ENCODE measurements around the gene SLC34A3.

SLC34A3 gene

DNA sequence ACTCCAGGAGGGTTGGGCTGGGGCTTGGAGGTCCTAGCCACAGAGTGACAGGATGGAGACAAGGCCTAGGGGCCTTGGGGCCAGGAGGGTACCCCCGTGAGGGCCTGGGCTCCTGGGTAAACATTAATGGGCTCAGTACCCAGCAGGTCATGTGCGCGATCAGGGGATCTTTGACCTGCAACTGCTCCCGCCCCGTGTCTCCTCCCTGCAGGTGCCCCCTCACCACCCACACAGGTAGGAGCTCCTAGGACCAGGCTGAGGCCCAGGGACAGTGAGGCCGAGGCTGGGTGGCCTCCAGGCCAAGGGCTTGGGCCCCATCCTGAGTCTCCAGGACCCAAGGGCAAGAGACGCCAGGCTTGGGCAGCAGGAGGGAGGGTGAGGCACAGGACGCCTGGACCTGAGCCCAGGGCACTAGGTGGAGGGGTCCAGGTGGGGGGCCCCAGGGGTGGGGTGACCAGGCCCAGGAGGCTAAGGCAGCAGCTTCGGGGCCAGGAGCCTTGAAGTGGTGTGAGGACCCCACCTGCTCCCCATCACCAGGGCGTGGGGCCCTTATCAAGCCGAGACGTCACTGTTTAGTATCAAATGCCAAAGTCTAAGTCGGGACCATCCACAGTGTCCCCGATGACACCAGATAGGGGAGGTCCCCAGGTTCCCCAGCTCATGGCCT is at the start of gene SLC34A3:
SLC34A3 (plus strand) TSS at position 197 of the 667 bp plus-strand sequence. CDS start 802 bp downstream, outside the sequence.
- DNase-seq (ENCODE audit: low read depth in 2 of 2), result no peak

GRCh38 chr9:137181680-137182079 is 49.0 kb upstream of the SLC34A3 start:
- DNase-seq (ENCODE audit: low read depth in 2 of 2), result no peak

DNA sequence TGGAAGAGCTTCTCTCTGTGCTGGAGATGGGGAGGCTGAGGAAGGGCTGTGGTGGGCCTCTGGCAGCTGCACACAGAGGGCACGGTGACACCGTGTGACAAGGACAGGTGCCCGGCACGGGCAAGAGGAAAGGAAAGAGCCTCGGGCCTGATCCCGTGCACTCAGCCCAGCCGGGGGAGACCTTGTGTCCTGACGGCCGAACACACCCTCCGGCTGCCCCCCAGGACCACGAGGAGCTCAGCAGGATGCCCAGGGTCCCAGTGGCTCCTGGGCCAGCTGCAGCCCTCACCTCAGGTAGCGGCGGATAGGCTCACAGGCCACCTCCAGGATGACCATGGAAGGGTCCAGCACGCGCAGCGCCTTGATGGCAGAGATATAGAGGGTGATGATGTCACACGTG is 47.9 kb upstream of the SLC34A3 start:
- DNase-seq (ENCODE audit: low read depth in 2 of 2), result no peak

DNA sequence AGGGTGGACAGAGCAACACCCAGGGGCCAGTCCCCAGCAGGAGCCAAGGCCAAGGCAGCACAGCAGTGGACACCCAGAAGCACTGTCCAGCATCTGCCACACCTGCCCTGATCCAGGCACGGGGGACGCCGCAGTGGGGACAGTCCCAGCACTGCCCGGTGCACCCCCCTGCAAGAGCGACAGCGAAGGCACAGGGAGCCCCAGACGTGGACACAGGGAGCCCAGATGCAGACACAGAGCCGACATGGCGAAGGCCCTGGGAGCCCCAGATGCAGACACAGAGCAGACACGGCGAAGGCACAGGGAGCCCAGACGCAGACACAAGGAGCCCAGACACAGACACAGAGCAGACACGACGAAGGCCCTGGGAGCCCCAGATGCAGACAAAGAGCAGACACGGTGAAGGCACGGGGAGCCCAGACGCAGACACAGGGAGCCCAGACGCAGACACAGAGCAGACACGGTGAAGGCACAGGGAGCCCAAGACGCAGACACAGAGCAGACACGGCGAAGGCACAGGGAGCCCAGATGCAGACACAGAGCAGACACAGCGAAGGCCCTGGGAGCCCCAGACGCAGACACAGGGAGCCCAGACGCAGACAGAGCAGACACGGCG is 46.6 kb upstream of the SLC34A3 start:
- no peak for DNase-seq (ENCODE audit: low read depth in 2 of 2)

- DNase-seq (ENCODE audit: low read depth in 2 of 2), result no peak
Observed at GRCh38 chr9:137184881-137185660, 45.6 kb upstream of the SLC34A3 start.

GRCh38 chr9:137185921-137186320 is 44.8 kb upstream of the SLC34A3 start:
- DNase-seq (ENCODE audit: low read depth in 2 of 2), result no peak

- DNase-seq (ENCODE audit: low read depth in 2 of 2), result no peak
Observed at GRCh38 chr9:137186385-137186784, 44.3 kb upstream of the SLC34A3 start.

DNA sequence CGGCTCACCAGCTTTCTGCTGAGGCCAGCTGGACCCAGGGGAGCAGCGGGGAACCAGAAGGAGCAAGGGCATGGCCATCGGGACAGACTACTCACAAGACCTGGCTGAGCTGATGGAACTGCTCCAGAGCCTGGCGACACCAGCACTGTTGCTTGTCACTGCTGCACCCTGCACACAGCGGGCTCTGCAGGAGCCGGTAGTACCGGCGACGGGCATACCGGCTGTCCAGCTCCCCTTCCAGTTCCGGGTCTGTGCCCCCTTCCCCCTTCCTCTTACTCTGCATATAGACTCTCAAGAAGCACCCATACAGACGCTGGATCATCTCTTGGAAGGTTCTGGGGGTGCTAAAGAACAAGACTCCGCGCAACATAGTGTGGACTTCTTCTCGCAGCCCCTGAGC is 43.3 kb upstream of the SLC34A3 start:
- no peak for DNase-seq (ENCODE audit: low read depth in 2 of 2)

DNA sequence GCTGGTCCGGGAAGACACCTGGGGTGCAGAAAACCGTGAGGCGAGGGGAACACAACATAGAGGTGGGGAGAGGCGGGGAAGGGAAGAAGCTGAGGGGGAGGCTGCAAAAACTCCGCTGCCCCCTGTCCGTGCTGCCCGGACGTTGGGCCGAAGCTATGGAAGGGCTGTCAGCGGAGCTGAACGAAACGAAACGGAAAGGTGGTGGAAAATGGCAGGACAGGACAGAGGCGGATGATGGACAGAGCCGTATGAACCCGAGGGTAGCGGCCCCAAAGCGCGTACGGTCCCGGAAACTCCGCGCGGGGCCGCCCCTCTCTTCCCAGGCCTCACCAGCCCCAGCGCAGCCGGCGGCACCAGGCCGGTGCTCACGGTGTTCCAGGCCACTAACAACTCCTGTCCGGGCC is 42.6 kb upstream of the SLC34A3 start:
- no peak for DNase-seq (ENCODE audit: low read depth in 2 of 2)

GRCh38 chr9:137188490-137189296 is 42.0 kb upstream of the SLC34A3 start, which contains the start of the genes ANAPC2 and SSNA1:
Gene ANAPC2 (minus strand): TSS chr9:137188560. CDS start chr9:137188532, 28 bp downstream.
Gene SSNA1 (plus strand): TSS chr9:137188676. CDS start chr9:137188727, 51 bp downstream.
- peak; percentile 91 to 95 for DNase-seq (ENCODE audit: low read depth in 2 of 2)

- DNase-seq (ENCODE audit: low read depth in 2 of 2), result no peak
Observed at GRCh38 chr9:137189297-137190295, 41.1 kb upstream of the SLC34A3 start.

- no peak for DNase-seq (ENCODE audit: low read depth in 2 of 2)
Observed at GRCh38 chr9:137190315-137190856, 40.3 kb upstream of the SLC34A3 start.

- DNase-seq (ENCODE audit: low read depth in 2 of 2), result no peak
Observed at GRCh38 chr9:137191245-137191644, 39.5 kb upstream of the SLC34A3 start.

GRCh38 chr9:137191691-137192447 is 38.8 kb upstream of the SLC34A3 start:
- DNase-seq (ENCODE audit: low read depth in 2 of 2), result no peak

DNA sequence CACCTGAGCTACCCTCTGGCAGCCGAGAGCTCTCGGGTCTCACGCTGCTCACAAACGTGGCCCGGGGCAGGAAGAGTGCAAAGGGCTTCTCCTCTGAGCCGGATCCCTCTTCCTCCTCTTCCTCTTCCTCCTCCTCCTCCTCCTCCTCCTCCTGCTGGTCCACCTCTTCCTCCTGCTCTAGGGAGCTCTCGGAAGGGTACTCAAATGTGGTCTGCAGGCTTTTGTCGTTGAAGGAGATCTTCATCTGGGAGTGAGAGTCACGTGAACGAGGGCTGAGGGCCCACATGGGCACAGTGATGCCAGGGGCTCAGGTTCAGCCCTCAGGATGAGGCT is 38.3 kb upstream of the SLC34A3 start:
- no peak for DNase-seq (ENCODE audit: low read depth in 2 of 2)

DNA sequence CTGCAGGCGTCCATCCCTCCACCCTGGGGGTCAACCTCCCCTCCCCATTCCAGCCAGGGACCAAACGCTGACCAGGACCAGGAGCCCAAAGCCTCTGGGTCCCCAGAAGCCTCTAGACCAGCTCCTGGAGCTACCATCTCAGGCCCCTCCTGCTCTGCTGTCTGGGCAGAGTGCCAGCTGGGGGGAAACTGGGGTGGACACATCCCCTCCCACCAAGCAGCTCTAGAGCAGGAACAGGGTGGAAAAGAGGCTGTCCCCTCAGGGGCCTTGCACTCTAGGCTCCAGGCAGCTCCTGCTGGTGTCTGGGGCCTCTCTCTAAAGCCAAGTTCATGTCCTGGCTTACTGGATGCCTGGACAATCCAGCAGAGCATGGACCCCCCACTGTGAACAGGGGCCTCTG is 37.8 kb upstream of the SLC34A3 start:
- no peak for DNase-seq (ENCODE audit: low read depth in 2 of 2)

DNA sequence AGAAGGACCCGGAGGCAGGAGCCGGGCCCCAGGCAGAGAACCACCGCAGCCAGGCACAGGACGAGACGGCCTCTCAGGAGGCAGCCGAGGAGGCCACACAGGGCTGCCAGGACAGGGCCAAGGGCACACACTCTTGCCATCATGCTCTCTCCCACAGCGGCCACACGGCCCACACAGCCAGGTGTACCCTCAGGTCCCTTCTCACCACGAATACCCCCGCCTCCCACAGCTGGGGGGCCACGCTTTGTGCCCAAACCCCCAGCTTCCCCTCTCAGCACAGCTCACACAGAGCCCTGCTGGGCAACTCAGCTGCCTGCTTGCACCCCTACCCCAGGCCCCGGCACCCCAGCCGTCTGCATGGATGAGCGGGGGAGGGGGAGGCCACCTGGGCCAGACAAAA is 36.9 kb upstream of the SLC34A3 start:
- no peak for DNase-seq (ENCODE audit: low read depth in 2 of 2)

GRCh38 chr9:137194388-137194787 is 36.3 kb upstream of the SLC34A3 start:
- DNase-seq (ENCODE audit: low read depth in 2 of 2), result no peak

GRCh38 chr9:137194909-137195308 is 35.8 kb upstream of the SLC34A3 start:
- DNase-seq (ENCODE audit: low read depth in 2 of 2), result no peak

All from stimulated activated CD8-positive, alpha-beta memory T cell treated with anti-CD3 and anti-CD28 coated beads, Interleukin-2, amount 100 ng/mL, for 48 hours (primary cell).